ENCODE results near the gene RBBP8NL. TPM values are rescaled to one million over a fixed set of nuclear protein-coding genes. Genes with fewer than 3 reads are reported as not detected.
A peak's percentile ranks its signal among the peaks of the same experiment; 100 is the strongest.

RBBP8NL gene
- not detected in 2 replicates for total RNA-seq

DNA sequence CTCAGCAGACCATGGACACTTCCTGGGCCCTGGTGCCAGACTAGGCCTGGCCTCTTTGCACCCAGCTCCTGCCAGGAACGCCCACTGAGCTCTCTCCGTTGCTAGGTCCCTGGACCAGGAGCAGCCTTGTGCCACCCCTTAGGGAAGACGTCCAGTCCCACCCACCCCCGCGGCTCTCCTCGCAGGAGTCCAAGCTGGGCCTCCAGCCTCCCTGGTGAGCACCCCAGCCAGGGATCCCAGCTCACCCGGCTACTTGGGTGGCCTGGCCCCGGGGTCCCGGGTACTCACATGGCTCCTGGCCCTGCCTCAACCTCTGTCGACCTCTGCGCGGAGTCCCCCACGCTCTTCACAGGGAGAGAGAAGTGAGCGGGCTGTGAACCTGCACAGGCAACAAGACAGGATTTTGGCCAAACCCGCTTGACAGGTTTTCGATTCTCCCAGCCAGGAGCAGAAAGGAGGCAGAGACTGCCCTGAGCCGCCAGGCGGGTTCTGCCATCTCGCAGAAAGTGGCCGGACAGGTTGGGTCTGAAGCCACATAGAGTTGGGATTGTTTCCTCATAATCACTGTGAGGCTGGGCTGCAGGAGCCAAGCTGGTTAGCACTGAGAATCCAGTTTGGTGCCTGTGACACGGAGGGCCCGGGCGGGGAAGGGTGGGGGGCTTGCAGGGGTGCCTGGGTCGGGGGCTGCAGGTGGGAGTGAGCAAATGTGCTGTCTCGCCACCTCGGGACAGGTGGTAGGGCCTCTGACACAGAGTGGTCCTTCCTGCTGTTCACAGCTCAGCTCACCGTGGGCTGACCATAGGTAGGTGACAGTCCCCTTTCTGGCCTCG is at the start of gene RBBP8NL:
RBBP8NL (minus strand) TSS at position 368 of the 830 bp plus-strand sequence. CDS start 7,892 bp downstream, outside the sequence.
- DNase-seq (ENCODE audit: low read depth), result peak; percentile 32

GRCh38 chr20:62476056-62476838 is 48.9 kb upstream of the RBBP8NL start:
- DNase-seq (ENCODE audit: low read depth), result no peak

- DNase-seq (ENCODE audit: low read depth), result no peak
Observed at GRCh38 chr20:62475772-62476055, 48.4 kb upstream of the RBBP8NL start, which contains the start of gene GATA5. Gene GATA5 (minus strand): TSS chr20:62475995. CDS start chr20:62475521, 474 bp downstream.

- no peak for DNase-seq (ENCODE audit: low read depth)
Observed at GRCh38 chr20:62475027-62475771, 47.9 kb upstream of the RBBP8NL start.

- DNase-seq (ENCODE audit: low read depth), result no peak
Observed at GRCh38 chr20:62474604-62475026, 47.3 kb upstream of the RBBP8NL start.

DNA sequence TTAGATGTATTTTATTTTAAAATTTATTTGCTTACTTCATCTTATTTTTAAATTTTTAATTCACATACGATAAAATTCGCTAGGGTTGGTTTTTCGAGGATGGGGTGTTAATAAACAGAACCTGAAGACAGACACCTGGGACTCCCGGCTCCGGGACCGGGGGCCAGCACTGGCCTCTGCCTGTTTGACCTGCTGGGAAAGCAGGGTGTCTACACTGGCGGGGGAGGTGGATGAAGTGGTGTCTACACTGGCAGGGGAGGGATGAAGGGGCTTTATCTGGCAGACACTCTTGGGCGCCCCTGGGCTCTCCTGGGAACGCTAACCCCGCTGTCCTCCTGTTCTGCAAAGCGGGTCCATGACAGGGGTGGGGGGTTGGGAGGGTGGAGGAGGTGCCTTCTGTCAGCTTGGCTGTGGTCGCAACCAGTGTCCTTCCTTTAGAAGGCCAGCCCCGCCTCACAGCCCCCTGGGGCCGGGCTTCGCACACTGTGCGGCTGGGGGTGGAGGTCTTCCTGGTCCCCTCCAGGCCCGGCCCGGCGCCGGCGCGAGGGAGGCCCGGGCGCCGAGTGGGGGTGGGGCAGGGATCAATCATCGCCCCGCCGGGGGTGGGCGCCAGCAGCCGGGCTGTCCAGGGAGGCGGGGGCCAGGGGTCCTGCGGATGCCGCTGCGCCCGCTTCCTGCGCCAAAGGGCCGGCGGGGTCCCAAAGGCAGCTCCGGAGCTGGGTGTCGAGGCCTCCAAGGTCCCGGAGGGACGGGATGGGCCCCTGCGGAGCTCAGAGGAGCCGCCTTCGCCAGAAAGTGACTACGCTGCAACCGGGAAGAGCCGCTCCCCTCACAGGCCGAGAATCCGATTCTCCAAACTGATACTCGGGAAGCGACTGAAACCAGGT is 46.6 kb upstream of the RBBP8NL start:
- no peak for DNase-seq (ENCODE audit: low read depth)

- no peak for DNase-seq (ENCODE audit: low read depth)
Observed at GRCh38 chr20:62472941-62473585, 45.7 kb upstream of the RBBP8NL start.

DNA sequence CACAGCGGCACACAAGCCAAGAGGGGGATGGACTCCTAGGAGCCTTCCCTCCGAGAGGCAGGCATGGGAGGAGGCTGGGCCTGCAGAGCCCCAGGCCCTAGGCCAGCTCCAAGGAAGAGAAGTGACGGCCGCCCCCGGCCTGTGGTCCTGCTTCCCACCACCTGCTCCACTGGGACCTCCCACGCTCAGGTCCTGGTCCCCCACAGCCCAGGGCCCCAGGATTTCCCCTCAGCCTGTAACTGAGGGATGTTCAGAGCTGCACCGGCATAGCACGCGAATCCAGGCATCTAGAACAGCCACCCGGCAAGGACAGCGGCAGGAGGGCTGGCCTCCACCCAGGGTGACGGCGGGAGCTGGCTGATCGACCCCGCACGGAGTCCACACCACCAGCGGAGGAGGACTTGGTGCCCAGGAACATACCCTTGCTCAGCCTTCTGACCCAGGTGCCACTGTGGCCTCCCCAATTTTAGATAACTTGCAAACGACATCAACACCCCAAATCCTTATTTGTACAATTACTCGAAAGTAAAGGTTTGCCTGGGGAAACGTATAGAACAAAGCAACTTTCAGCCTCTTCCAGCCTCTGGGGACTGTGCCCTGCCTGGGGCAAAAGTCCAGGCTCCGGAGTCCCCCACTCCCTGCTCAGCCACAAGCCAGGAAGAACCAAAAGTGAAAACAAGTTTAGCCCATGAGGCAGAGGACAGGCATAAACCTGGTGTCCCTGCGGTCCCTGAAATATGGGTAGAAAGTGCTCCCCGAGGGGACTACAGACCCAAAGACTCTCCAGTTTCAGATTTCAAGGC is 45.0 kb upstream of the RBBP8NL start:
- no peak for DNase-seq (ENCODE audit: low read depth)

DNA sequence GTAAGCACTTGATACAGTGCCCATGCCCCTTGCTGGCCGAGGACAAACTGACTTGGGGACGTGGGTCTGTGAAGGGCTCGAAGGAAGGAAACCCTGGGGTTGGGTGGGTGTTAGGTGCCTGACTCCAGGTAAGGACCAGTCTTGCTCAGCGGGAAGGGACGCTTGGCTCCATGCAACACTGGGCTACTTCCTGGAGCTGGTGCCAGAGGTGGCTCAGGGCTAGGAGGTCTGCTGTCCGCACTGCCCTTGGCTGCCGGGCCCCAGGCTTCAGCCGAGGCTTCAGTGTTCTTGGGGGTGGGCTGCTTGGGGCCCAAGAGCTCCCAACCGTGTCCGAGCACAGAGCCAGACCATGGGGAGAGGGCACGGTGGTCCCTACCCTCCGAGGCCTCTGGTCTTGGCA is 43.1 kb upstream of the RBBP8NL start:
- no peak for DNase-seq (ENCODE audit: low read depth)

DNA sequence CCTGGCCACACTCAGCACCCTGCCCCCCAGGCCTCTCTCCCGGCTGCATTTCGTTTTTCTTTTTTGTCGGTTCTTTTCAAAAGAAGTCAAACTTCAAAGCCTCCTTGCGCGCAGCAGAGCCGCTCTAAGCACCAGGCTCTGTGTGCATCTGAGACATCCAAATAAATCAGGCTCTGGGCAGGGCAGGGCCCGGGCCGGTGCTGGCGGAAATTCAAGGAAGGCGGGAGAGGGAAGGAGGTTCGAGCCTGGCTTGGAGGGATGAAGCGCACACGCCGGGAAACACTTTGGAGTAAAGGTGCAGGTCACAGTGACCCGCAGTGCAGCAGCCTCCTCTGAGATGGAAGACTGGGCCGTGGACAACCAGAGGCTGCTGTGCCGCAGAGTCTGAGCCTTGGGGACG is 42.7 kb upstream of the RBBP8NL start:
- no peak for DNase-seq (ENCODE audit: low read depth)

- DNase-seq (ENCODE audit: low read depth), result no peak
Observed at GRCh38 chr20:62469352-62469751, 42.0 kb upstream of the RBBP8NL start.

DNA sequence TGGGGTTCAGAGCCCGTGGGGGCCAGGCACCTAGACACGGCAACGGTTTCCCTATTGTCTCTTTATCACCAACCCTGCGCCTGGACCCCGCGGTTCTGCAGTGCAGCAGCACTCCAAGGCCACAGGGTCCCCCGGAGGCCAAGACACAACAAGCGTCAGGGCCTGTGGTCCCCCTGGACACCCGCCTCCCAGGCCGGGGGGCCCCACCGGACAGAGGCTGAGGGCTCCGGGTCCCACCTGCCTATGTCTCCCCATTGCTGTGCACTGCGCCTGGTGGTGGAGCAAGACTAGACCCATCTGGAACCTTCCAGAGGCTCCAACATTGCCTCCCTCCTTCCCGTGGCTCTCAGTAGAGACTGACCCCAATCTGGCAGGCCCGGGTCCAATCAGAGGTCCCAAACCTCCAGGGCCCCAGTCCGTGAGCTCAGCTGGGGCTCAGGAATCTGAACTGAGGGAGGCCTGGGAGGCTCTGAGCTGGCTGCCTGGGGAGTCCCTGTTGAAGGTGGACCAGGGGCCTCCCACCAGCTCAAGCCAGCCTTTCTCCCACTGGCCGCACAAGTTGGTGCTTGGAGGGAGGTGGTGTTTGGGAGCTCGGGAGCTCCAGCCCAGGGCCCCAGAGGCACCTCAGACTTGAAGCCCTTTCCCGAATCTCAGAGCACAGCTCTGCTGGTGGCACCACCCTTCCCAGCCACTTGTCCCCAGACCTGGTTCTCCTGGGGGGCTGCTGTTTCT is 39.6 kb upstream of the RBBP8NL start:
- no peak for DNase-seq (ENCODE audit: low read depth)

DNA sequence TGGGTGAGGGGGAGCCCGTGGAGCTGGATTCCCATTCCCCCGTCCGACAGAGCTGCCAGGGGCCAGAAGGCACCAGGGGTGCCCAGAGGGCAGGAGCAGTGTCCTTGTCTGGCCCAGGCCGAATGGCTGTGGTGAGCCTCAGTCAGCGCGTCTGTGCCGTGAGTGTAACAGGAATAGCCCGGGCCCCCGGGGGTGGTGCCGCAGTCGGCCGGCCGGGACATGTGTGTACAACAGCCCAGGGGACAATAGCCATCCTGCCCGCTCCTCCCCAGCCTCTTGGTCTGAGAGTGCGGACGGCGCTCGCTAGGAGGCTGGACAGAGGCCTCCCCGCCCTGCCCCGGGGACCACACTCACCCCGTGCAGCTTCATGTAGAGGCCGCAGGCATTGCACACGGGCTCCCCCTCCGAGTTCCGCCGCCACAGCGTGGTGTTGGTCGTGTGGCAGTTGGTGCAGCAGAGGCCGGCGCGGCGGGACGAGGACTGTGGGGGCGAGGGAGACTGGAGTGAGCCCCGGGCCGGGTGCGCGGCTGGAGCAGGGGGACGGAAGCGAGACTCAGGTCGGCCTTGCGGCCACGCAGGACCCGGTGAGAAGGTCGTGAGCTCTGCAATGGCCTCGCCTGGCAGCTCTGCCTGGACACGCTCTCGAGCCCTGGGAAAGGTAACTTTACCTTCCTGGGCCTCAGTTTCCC is 38.9 kb upstream of the RBBP8NL start:
- no peak for DNase-seq (ENCODE audit: low read depth)

- no peak for DNase-seq (ENCODE audit: low read depth)
Observed at GRCh38 chr20:62464990-62465389, 37.7 kb upstream of the RBBP8NL start.

GRCh38 chr20:62464425-62464770 is 37.1 kb upstream of the RBBP8NL start:
- no peak for DNase-seq (ENCODE audit: low read depth)

DNA sequence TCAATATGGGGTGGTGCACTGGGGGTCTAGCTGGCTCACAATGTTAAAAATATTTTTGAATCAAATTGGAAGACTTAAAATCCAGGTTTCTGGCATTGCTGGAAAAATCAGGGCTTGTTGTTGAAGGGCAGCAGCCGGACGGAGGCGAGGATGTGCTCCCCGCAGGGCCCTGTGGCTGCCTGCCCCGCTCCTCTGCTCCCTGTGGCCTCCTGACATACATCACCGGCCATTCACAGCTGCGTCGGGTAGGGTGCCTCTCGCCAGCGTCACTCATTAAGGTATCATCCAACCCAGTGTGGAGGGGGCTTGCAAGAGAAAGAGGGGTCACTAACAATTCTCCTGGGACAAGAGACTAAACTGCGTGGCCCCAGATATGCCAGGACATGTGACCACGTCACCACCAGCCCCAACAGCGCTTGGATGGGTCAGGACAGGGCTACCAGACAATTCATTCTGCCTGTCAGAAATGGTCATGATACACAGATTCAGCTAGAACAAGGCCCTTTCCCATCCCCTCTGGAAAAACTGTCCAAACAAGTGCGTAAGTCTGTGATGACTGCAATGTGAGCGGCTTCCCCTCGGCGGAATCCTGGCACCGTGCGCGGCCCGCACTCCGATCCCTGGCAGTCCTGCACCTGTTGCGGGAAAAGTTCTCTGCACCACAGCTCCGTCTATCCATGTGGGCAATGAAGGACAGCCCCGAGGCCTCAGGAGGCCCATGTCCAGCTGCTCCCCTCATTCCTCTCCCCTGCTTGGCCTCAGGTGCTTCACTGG is 36.5 kb upstream of the RBBP8NL start:
- no peak for DNase-seq (ENCODE audit: low read depth)

DNA sequence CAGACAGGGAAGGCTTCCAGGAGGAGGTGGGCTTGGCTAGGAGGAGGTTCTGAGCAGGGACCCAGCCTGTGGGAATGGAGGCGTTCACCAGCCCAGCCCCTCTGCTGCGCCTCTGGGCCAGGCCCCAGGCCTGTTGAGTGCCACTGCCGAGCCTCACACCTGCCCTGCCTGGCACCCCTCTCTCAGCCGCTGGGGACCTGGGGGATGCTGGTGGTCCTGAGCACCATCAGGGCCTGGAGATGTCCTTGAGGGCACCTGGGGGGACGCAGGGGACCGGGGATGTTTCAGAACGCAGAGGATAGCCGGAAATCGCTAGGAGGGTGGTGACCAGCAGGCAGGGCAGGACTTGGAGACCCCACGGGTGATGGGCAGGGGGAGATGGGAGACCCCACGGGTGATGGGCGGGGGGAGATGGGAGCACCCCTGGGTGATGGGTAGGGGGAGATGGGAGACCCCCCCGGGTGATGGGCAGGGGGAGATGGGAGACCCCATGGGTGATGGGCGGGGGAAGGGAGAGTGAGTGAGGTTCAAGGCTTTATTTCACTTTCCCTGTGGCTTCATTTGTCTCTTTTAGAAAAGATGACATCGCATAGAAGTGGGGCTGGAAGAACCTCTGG is 35.7 kb upstream of the RBBP8NL start:
- no peak for DNase-seq (ENCODE audit: low read depth)

DNA sequence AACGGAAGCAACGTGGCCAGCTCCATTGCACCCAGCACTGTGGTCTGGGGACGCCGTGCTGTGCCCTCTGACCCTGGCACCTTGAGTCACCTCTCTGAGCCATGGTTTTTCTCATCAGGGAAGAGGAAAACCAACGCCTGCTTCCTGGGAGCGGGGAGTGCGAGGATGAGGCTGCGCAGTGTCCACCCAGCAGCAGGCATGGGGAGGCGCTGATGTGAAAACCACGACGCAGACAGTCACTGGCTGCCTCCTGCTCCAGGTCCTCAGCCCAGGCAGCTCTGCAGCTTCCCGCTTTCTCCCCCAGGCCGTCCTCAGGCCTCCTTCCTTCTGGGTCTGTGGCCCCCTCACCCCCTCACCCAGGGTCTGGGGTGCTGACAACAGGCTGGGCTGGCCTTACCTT is 34.5 kb upstream of the RBBP8NL start:
- DNase-seq (ENCODE audit: low read depth), result no peak
